ENCODE measurements around the gene MBNL2. TPM values are rescaled to one million over a fixed set of nuclear protein-coding genes. Genes with fewer than 3 reads are reported as not detected.

Gene MBNL2
- total RNA-seq, 2 experiments from 2014 or later = 18.0 to 18.8 TPM

DNA sequence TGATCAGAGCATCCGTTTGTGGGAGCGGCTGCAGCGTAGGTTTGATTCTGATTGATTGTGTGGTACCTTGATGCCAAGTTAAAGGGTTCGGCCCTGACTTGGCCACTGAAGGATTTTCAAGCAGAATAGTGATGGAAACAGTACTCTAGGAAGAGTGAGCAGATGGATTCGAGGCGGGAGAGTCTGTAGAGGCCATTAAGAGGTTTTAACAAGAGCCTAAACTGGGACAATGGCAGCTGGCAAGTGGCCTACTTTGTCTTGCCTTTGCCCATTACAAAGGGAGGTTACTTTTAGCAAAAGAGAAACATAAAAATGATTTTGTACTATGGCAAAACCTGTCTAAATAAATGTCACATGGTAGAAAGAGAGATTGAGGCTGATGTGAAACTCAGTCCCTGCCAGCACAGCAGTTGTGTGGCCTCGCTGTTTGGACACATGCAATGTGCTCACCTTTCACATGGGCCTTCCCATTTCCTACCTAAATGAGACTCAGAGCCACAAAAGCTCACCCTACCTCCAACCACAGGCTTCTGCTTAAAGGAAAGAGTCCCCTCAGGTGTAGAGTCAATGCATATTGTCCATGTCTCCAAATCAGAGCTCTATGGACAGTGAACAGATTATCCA lies 149.5 kb downstream of the MBNL2 start:
- H3K27ac Mint-ChIP-seq = no peak overlapping the region
- no peak for DNase-seq
- no peaks in the 10 kb centered on the region for H3K9me3 Mint-ChIP-seq
- H3K4me1 Mint-ChIP-seq = peaks cover 18% of the 10 kb centered on the region
- H3K27me3 Mint-ChIP-seq = no peaks in the 10 kb centered on the region
- H3K4me3 Mint-ChIP-seq = no peak overlapping the region
- peaks cover 4% of the 10 kb centered on the region for H3K36me3 Mint-ChIP-seq (ENCODE audit: low read depth)
- ChIA-PET CTCF (interaction anchor here (2.3 kb wide), 1 partner anchor 12 kb away, joined by 10 read pairs; no protein-coding TSS in a partner anchor), POLR2A (no interaction called here)

DNA sequence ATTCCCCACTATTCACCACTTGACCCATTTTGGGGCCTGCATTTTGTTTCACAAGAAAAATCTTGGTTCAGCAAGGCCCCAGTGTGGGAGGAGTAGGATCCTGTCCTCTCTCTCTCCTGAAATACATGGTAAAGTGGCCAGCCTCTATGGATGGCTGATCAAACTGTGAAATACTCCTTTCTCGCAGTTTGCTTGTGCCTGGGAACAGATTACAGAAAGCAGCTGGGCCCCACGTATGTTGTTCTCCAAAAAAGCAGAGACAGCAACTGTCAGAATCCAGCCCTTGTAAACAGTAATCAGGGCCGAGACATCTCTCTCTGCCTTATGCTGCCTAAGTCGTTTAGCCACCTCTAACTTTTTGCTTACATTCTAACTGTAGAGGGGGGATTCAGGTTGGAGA lies 150.8 kb downstream of the MBNL2 start:
- Mint-ChIP-seq H3K4me3 (no peak overlapping the region), H3K27ac (no peak overlapping the region), H3K9me3 (no peaks in the 10 kb centered on the region), H3K4me1 (peaks cover 14% of the 10 kb centered on the region), H3K36me3 (ENCODE audit: low read depth) (peaks cover 4% of the 10 kb centered on the region), H3K27me3 (no peaks in the 10 kb centered on the region)
- ChIA-PET POLR2A (no interaction called here), CTCF (no interaction called here)
- no peak for DNase-seq

DNA sequence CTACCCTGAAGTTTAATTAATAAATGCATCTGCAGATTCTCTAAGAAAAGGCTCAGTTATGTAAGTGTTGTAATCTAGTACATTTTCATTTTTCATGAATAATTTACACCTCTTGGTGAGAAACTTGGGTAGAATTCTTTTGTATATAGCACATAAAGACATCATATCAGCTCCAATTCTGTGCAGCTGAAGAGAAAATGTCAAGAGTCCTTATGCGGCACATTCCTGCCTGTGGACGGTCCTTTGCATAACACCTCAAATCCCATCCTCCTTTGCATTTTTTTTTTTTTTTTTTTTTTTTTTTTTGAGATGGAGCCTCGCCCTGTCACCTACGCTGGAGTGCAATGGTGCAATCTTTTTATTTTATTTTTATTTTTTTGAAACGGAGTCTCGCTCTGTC lies 151.7 kb downstream of the MBNL2 start:
- H3K27ac Mint-ChIP-seq = no peak overlapping the region
- CTCF ChIA-PET = no interaction called here
- no peaks in the 10 kb centered on the region for H3K9me3 Mint-ChIP-seq
- no peak for DNase-seq
- no peaks in the 10 kb centered on the region for H3K27me3 Mint-ChIP-seq
- H3K4me3 Mint-ChIP-seq = no peak overlapping the region
- H3K4me1 Mint-ChIP-seq = peaks cover 10% of the 10 kb centered on the region
- peaks cover 4% of the 10 kb centered on the region for H3K36me3 Mint-ChIP-seq (ENCODE audit: low read depth)
- POLR2A ChIA-PET = no interaction called here

DNA sequence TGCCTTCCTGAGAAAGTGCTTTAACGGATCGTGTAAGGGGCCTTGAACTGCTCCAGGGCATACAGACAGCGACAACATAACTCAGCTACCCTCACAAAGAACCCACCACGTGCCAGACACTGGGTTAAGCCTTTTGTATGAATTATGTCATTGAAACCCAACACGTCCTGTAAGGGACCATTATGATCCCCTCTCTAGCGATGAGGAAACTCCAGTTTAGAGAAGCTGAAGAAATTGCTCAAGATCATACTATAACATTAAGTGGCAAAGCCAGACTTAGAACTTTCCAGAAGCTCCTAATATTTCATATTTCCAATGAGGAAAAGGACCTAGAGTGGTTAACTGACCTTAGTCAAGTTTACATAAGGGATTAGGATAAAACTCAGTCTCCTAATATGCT lies 154.8 kb downstream of the MBNL2 start:
- Mint-ChIP-seq H3K27ac (no peak overlapping the region), H3K36me3 (ENCODE audit: low read depth) (no peaks in the 10 kb centered on the region), H3K9me3 (no peaks in the 10 kb centered on the region), H3K27me3 (no peaks in the 10 kb centered on the region), H3K4me1 (no peaks in the 10 kb centered on the region), H3K4me3 (no peak overlapping the region)
- no peak for DNase-seq
- CTCF ChIA-PET = no interaction called here
- POLR2A ChIA-PET = interaction anchor here (1.2 kb wide), 1 partner anchor 56 kb away, joined by 4 read pairs; no protein-coding TSS in a partner anchor

DNA sequence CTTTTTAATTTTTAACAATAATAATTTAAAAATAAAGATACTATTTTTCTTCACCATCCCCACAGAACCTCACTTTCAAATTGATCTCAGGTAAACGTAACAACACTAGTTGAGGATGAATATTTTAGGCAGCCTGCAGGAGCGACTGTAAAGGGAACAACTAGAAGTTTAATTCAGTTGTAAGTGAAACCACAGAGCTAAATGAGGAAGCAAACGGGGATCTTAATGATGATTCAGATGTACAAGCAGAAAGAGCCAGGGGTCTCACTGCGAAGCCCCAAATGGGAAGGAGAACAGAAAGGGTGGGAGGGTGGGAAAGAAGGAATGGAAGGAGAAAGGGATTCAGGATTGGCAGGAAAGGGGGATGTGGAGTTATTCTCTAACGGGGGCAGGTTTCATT lies 157.3 kb downstream of the MBNL2 start:
- no peak overlapping the region for H3K27ac Mint-ChIP-seq
- ChIA-PET CTCF (interaction anchor here (1.4 kb wide), 1 partner anchor 269 kb away, joined by 4 read pairs; no protein-coding TSS in a partner anchor), POLR2A (no interaction called here)
- H3K27me3 Mint-ChIP-seq = no peaks in the 10 kb centered on the region
- no peaks in the 10 kb centered on the region for H3K9me3 Mint-ChIP-seq
- no peak overlapping the region for H3K4me3 Mint-ChIP-seq
- DNase-seq = no peak
- H3K4me1 Mint-ChIP-seq = no peaks in the 10 kb centered on the region
- H3K36me3 Mint-ChIP-seq (ENCODE audit: low read depth) = peaks cover 2% of the 10 kb centered on the region

DNA sequence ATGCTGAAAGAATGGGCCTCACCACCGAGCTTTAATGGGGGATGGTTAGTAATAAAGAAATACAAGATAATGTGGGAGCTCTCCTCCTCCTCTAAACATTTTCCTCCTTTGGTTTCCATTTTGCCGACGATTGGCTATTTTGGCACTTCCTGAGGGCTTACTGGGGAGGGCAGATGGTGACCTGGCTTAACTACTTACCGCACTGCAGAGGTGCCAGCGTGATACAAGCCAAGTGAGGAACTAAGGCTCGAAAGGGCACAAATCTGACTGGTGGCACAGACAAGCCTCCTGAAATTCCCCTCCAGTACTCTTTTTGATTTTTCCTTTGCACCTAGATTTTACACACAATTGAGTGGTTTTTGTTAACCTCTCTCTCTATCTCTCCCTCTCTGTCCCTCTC lies 158.6 kb downstream of the MBNL2 start:
- ChIA-PET POLR2A (no interaction called here), CTCF (no interaction called here)
- H3K27ac Mint-ChIP-seq = no peak overlapping the region
- no peaks in the 10 kb centered on the region for H3K27me3 Mint-ChIP-seq
- H3K4me3 Mint-ChIP-seq = no peak overlapping the region
- no peaks in the 10 kb centered on the region for H3K9me3 Mint-ChIP-seq
- DNase-seq = no peak
- no peaks in the 10 kb centered on the region for H3K4me1 Mint-ChIP-seq
- peaks cover 2% of the 10 kb centered on the region for H3K36me3 Mint-ChIP-seq (ENCODE audit: low read depth)

DNA sequence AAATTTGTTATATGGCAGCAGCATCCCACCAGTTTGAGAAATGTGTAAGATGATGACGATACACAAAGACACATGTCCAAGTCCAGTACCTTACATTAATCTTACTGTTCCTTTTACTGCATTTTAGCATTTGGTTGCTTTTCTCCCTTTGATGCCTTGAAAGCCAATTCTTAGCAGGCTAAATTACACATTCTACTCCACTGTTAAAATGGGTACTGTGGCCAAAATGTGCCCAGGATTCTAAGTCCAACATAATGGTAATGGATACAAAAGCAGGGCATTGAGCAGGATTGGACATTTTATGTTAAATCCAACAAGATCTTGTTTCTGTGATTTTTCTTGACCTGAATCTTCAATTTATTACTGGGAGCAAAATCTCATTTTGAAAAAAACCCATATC lies 159.1 kb downstream of the MBNL2 start:
- CTCF ChIA-PET = no interaction called here
- H3K9me3 Mint-ChIP-seq = no peaks in the 10 kb centered on the region
- POLR2A ChIA-PET = no interaction called here

DNA sequence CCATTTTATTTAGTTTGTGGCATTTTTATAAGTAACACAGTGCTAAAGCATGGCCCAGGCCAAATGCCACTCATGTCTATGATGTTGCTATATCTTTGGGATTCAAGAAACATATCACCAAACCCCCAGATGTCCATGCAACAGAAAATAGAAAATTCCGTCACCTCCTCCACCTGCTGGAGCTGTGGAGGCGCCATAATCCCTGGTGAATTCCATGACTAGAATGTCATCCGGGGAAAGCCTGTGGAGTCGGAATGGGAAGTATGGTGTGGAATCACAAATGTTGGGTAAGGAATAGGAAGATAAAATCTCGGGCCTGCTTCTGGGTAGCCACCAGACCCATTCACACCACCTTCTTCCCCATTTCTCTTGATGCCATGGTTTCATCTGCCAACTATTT lies 160.1 kb downstream of the MBNL2 start:
- POLR2A ChIA-PET = no interaction called here
- Mint-ChIP-seq H3K4me1 (peaks cover 11% of the 10 kb centered on the region), H3K36me3 (ENCODE audit: low read depth) (peaks cover 2% of the 10 kb centered on the region)

More for the DNA sequence above, 159.1 kb downstream of the MBNL2 start:
- no peak for DNase-seq
- peaks cover 2% of the 10 kb centered on the region for H3K36me3 Mint-ChIP-seq (ENCODE audit: low read depth)
- no peaks in the 10 kb centered on the region for H3K27me3 Mint-ChIP-seq
- no peaks in the 10 kb centered on the region for H3K4me1 Mint-ChIP-seq
- no peak overlapping the region for H3K27ac Mint-ChIP-seq
- no peak overlapping the region for H3K4me3 Mint-ChIP-seq

DNA sequence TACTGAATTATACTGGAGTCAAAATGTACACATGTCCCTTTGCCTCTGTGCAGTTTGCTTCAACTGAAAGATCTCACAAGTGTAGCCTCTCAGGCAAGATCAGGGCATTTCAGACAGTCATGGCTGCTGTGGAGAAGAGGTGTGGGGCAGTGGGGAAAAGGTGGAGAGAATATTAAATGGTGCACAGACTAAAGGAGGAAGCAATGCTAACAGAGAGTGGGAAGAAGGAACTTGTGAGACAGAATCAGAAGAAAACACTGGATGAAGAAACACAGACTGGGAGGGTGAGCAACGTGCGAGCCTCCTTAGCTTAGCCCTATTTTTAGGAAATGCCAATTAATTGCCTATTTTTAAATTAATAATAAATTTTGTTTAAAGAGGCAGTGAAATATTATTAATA lies 162.2 kb downstream of the MBNL2 start:
- CTCF ChIA-PET = no interaction called here
- Mint-ChIP-seq H3K4me3 (no peak overlapping the region), H3K4me1 (peaks cover 14% of the 10 kb centered on the region), H3K36me3 (ENCODE audit: low read depth) (peaks cover 2% of the 10 kb centered on the region), H3K27me3 (no peaks in the 10 kb centered on the region), H3K27ac (no peak overlapping the region), H3K9me3 (no peaks in the 10 kb centered on the region)
- POLR2A ChIA-PET = no interaction called here
- DNase-seq = no peak

More for the DNA sequence above, 160.1 kb downstream of the MBNL2 start:
- H3K9me3 Mint-ChIP-seq = no peaks in the 10 kb centered on the region
- no peak overlapping the region for H3K27ac Mint-ChIP-seq
- H3K4me3 Mint-ChIP-seq = no peak overlapping the region
- no peak for DNase-seq
- no peaks in the 10 kb centered on the region for H3K27me3 Mint-ChIP-seq
- CTCF ChIA-PET = no interaction called here

DNA sequence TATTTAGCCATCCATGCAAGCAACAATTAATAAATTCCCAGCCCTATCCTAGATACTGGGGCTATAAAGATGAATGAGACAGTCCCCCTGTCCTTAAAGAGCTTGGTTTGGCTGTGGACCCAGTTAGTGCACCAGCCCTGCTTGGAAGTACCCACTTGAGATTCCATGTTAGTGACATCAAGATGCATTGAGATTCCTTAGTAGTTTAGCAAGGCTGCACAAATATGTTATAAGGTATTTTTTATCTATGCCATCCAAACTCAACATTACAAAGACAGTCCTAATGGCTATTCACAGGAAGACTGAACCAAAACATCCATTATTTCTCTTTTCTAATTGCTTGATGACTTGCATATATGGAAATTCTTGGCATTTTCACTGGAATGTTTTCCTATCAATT lies 163.0 kb downstream of the MBNL2 start:
- CTCF ChIA-PET = interaction anchor here (1.4 kb wide), 1 partner anchor 275 kb away, joined by 5 read pairs; no protein-coding TSS in a partner anchor
- H3K27ac Mint-ChIP-seq = no peak overlapping the region
- H3K36me3 Mint-ChIP-seq (ENCODE audit: low read depth) = peaks cover 2% of the 10 kb centered on the region
- POLR2A ChIA-PET = no interaction called here
- H3K4me1 Mint-ChIP-seq = peaks cover 14% of the 10 kb centered on the region
- no peak overlapping the region for H3K4me3 Mint-ChIP-seq
- H3K27me3 Mint-ChIP-seq = no peaks in the 10 kb centered on the region
- DNase-seq = no peak
- no peaks in the 10 kb centered on the region for H3K9me3 Mint-ChIP-seq

DNA sequence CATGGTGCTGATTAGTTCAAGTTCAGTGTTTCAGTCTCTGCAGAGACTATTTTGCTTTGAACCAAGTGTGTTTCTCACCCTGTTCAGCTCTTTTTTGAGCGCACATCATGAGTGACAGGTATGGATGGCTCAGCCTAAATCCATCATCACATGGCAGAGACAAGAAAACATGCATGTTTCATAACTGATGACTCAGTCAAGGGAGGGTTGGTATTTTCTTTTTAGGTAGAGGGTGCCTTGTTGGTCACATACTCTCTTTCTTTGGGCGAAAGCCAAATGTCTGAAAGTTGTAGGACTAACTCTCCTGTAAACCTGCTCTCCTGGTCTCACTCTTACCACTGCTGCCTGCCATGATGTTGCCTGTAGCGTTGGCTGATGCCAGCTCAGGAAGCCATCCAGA lies 163.7 kb downstream of the MBNL2 start:
- Mint-ChIP-seq H3K4me3 (no peak overlapping the region), H3K9me3 (no peaks in the 10 kb centered on the region), H3K36me3 (ENCODE audit: low read depth) (peaks cover 2% of the 10 kb centered on the region), H3K27me3 (no peaks in the 10 kb centered on the region), H3K27ac (no peak overlapping the region), H3K4me1 (peaks cover 14% of the 10 kb centered on the region)
- DNase-seq = no peak
- POLR2A ChIA-PET = no interaction called here
- CTCF ChIA-PET = interaction anchor here (1.4 kb wide), 1 partner anchor 276 kb away, joined by 5 read pairs; no protein-coding TSS in a partner anchor

DNA sequence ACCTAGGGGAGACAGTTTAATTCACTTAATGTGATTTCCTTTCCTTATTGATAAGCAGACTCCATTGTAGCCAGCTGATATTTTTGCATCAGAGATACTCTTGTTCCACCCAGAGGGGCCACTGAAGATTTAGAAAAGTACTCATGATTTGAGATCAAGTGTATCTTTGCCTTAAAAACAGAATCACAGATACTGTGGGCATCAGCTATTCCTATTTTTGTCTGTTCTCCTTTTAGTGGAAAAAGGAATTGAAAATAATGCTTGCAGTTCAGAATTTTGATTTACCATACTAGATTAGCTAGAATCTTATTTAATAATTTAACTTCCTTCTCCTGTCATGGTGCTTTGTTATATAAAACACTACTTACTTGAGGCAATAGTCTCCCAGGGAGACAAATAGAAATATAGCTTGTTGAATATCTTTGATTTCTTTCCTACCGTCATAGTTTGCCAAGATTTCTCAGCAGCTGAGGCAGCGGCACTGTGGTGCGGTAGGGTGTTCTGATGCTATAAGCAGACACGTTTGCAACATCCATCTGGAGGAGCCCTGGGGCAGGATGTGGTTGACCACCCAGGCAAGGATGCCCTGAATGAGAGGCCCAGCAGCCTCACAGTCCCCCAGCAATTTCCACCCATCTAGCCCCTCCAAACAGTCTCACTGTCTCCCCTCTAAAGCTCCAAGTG lies 164.8 kb downstream of the MBNL2 start:
- Mint-ChIP-seq H3K4me1 (peaks cover 14% of the 10 kb centered on the region), H3K27me3 (no peaks in the 10 kb centered on the region), H3K27ac (no peak overlapping the region), H3K4me3 (no peak overlapping the region), H3K9me3 (no peaks in the 10 kb centered on the region), H3K36me3 (ENCODE audit: low read depth) (peaks cover 2% of the 10 kb centered on the region)
- ChIA-PET CTCF (interaction anchor here (0.7 kb wide), 1 partner anchor 14 kb away, joined by 5 read pairs; no protein-coding TSS in a partner anchor), POLR2A (no interaction called here)
- peak; percentile 34 for DNase-seq

DNA sequence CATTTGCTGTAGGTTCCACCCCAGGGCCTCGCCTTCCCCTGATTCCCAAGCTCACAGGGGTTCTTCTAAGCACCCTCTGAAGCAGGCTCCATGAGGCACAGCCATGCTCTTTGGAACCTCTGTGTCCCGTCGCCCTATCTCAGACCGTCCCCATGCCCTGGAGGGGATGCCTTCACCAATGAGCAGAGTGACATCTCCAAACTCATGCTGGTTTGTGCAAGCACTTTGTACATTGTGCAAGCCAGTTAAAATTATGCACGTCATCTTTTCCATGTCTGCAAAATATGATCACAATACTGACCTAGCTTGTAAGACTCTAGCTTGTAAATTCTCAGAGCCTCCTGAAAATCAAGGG lies 165.3 kb downstream of the MBNL2 start:
- Mint-ChIP-seq H3K4me1 (peaks cover 14% of the 10 kb centered on the region), H3K27ac (no peak overlapping the region), H3K9me3 (no peaks in the 10 kb centered on the region), H3K4me3 (no peak overlapping the region), H3K27me3 (no peaks in the 10 kb centered on the region), H3K36me3 (ENCODE audit: low read depth) (peaks cover 2% of the 10 kb centered on the region)
- ChIA-PET CTCF (no interaction called here), POLR2A (no interaction called here)
- no peak for DNase-seq

DNA sequence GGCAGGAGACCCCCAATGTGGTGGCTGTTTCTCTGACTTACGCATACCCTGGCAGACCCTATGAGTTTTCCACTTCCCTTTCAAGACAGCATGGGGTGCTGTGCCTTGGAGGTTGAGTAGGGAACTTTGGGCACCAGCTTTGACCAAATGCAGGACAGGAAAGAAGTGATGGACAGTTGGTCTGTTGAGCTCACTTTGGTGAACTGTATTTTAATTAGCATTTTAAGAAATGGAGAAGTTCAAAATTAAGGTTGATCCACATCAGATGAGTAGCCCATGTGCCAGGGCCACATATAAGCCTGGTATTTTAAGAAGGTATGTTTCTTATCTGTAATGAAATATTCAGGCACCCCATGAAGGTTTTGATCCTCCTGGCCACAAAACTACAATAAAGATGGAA lies 165.8 kb downstream of the MBNL2 start:
- DNase-seq = no peak
- Mint-ChIP-seq H3K27ac (no peak overlapping the region), H3K4me3 (no peak overlapping the region), H3K27me3 (no peaks in the 10 kb centered on the region), H3K9me3 (no peaks in the 10 kb centered on the region), H3K36me3 (ENCODE audit: low read depth) (peaks cover 2% of the 10 kb centered on the region), H3K4me1 (peaks cover 14% of the 10 kb centered on the region)
- ChIA-PET CTCF (no interaction called here), POLR2A (no interaction called here)

Measured in activated CD4-positive, alpha-beta memory T cell treated with anti-CD3 and anti-CD28 coated beads, Interleukin-2, amount 10 ng/mL, durations not matched to agents 7 days and 5 days (primary cell).